HepG2 (cell line): Measurements from ENCODE around the gene CREB1. TPM values are rescaled to one million over a fixed set of nuclear protein-coding genes. Genes with fewer than 3 reads are reported as not detected.

ENCODE experiments used
- ARID2 ChIP-seq: sonication (generic); formaldehyde crosslinking; IDR thresholded peaks from 2 replicates; pipeline ENCODE4 v1.8.1; 2022; ENCODE audit warnings: mild to moderate bottlenecking, missing genetic modification reagents, borderline replicate concordance
- BCL3 ChIP-seq: sonication (generic); formaldehyde crosslinking; IDR thresholded peaks from 2 replicates; pipeline ENCODE4 v1.5.1; 2020; ENCODE audit warnings: mild to moderate bottlenecking, missing genetic modification reagents, moderate library complexity
- CBX5 ChIP-seq: sonication (generic); formaldehyde crosslinking; IDR thresholded peaks from 2 replicates; pipeline ENCODE4 v1.4.0; 2020; ENCODE audit warnings: missing genetic modification reagents, borderline replicate concordance
- CENPBD1 ChIP-seq: sonication (generic); formaldehyde crosslinking; IDR thresholded peaks from 2 replicates; pipeline ENCODE4 v1.8.0; 2022; ENCODE audit warnings: missing genetic modification reagents, low read depth, mild to moderate bottlenecking, borderline replicate concordance
- JDP2 ChIP-seq: sonication (generic); formaldehyde crosslinking; IDR thresholded peaks from 2 replicates; pipeline ENCODE4 v1.8.1; 2022; ENCODE audit warnings: missing genetic modification reagents, borderline replicate concordance
- JUND ChIP-seq: sonication (generic); formaldehyde crosslinking; IDR thresholded peaks from 2 replicates; pipeline ENCODE4 v1.8.0; 2022; ENCODE audit warnings: mild to moderate bottlenecking, missing genetic modification reagents
- MAFG ChIP-seq: sonication (generic); formaldehyde crosslinking; IDR thresholded peaks from 2 replicates; pipeline ENCODE4 v1.5.1; 2020; ENCODE audit warnings: mild to moderate bottlenecking, missing genetic modification reagents
- NFATC3 ChIP-seq: sonication (generic); formaldehyde crosslinking; IDR thresholded peaks from 2 replicates; pipeline ENCODE4 v1.5.1; 2020; ENCODE audit warnings: mild to moderate bottlenecking, missing genetic modification reagents
- SP4 ChIP-seq: sonication (generic); formaldehyde crosslinking; IDR thresholded peaks from 2 replicates; pipeline ENCODE4 v1.8.1; 2023; ENCODE audit warnings: mild to moderate bottlenecking, missing genetic modification reagents
- TCF7L2 ChIP-seq: IDR thresholded peaks from 2 replicates; pipeline ENCODE4 v1.6.1; 2011; ENCODE audit warnings: mild to moderate bottlenecking, low read depth, low read length, moderate library complexity
- XRCC5 ChIP-seq: fragments of 200-400 bp; formaldehyde crosslinking; optimal IDR thresholded peaks from 2 replicates; pipeline ENCODE3; 2017; ENCODE audit warnings: mild to moderate bottlenecking, low read length
- ZBTB49 ChIP-seq: sonication (generic); formaldehyde crosslinking; IDR thresholded peaks from 2 replicates; pipeline ENCODE4 v1.4.0; 2020; ENCODE audit warnings: missing genetic modification reagents, borderline replicate concordance
- ZFP36L1 ChIP-seq: sonication (generic); formaldehyde crosslinking; IDR thresholded peaks from 2 replicates; pipeline ENCODE4 v1.8.0; 2022; ENCODE audit warnings: mild to moderate bottlenecking, missing genetic modification reagents, moderate library complexity
- ZFP37 ChIP-seq: sonication (generic); formaldehyde crosslinking; IDR thresholded peaks from 2 replicates; pipeline ENCODE4 v1.4.0; 2020; ENCODE audit warnings: missing genetic modification reagents, borderline replicate concordance
- ZNF282 ChIP-seq: fragments of 450-650 bp; IDR thresholded peaks from 2 replicates; pipeline ENCODE4 v1.6.1; 2018; ENCODE audit not compliant: partially characterized antibody
- ZNF547 ChIP-seq: sonication (generic); formaldehyde crosslinking; IDR thresholded peaks from 2 replicates; pipeline ENCODE4 v1.5.1; 2020; ENCODE audit warnings: mild to moderate bottlenecking, missing genetic modification reagents
- ZNF674 ChIP-seq: sonication (generic); formaldehyde crosslinking; IDR thresholded peaks from 2 replicates; pipeline ENCODE4 v1.5.0; 2020; ENCODE audit warnings: low read depth, mild to moderate bottlenecking, missing genetic modification reagents
- ZNF788 ChIP-seq: sonication (generic); formaldehyde crosslinking; IDR thresholded peaks from 2 replicates; pipeline ENCODE4 v1.5.0; 2020; ENCODE audit warnings: mild to moderate bottlenecking, missing genetic modification reagents, borderline replicate concordance
- ZNF850 ChIP-seq: sonication (generic); formaldehyde crosslinking; conservative IDR thresholded peaks from 2 replicates; pipeline ENCODE4 v1.9.0; 2021; ENCODE audit warnings: mild to moderate bottlenecking, missing genetic modification reagents
- polyA plus RNA-seq, 8 experiments: library from polyadenylated mRNA; depleted of rRNA in 3 of 8; stranded (reverse) in 7 of 8; unstranded in 1 of 8; fragments of >200 nt; fragmentation: Illumina TruSeq in 4 of 8; extraction: Trizol in 4 of 8; gene quantifications; 2 replicates each; pipeline versions ENCODE4 v1.2.1 to v1.2.3, GENCODE V29; 2011 to 2016; ENCODE audit warnings: low read depth in 4 of 8, missing spikeins in 1 of 8, mixed read lengths in 1 of 8; ENCODE audit not compliant: insufficient read depth in 1 of 8
- total RNA-seq, 5 experiments: library from RNA; depleted of rRNA; stranded (reverse); fragments of >200 nt; fragmentation: Illumina TruSeq; extraction: Trizol; gene quantifications; 2 replicates each; pipeline ENCODE4 v1.2.3, GENCODE V29; 2016; ENCODE audit warnings: low read depth in 1 of 5
- TF ChIP-seq, protein P1 (sequence below): IDR thresholded peaks from 2 replicates; pipeline ENCODE4 v1.6.1; 2016; ENCODE audit warnings: low read depth, borderline replicate concordance
- TF ChIP-seq, protein P2 (sequence below): sonication (generic); formaldehyde crosslinking; IDR thresholded peaks from 2 replicates; pipeline ENCODE4 v1.8.0; 2022; ENCODE audit warnings: mild to moderate bottlenecking, missing genetic modification reagents; ENCODE audit not compliant: insufficient replicate concordance
- TF ChIP-seq, protein P3 (sequence below): sonication (generic); formaldehyde crosslinking; IDR thresholded peaks from 2 replicates; pipeline ENCODE4 v1.4.0; 2020; ENCODE audit warnings: low read depth, mild to moderate bottlenecking, missing genetic modification reagents

Gene CREB1
- total and polyA plus RNA-seq, 2 of the 13 experiments (the other 11 are each of a cell fraction or from before 2014, with no cell fraction given): 51.8 to 51.9 TPM

DNA sequence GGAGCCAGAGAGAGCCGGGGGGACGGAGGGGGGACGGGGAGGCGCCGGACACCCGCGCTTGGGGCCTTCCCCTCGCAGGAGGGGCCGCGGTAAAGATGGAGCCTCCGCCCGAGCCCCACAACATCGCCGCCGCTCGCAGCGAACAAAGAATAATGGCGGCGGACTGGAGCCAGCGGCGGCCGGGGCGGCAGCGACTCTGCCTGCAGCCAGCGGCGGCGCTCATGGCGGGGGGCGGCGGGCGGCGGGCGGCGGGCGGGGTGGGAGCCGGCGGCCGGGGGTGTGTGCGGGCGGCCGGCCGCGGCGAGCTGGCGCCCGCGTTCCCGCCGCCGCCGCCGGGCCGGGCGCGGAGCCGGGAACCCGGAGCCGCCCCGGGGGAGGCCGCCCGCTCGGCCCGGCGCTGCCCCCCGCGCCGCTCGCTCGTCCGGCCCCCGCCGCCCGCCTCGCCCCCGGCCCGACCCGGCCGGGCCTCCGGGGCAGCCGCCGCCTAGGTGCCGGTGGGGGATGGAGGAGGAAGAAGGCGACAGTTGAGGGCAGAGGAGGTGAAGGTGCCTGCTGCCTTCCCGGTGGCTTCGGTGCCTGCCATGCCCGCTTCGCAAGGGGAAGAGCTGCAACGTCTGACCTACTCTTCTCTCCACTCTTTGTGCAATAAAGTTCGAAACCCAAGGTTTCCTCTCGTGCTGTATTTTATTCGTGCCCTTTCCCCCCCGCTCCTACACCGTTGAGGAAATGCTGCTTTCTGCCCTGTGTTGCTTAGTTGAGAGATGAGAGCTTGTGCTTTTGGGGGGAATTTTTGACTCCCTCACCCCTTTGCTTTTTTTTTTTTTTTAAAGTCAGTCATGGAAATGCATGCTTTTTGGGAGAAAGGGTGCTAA is 634 bp downstream of the CREB1 start (continued):
- peak; percentile 45; the same call in 1 of the 2 replicates for TF ChIP-seq CENPBD1 (CRISPR knock-in tag)
- no peak for TF ChIP-seq JUND
- no peak for TF ChIP-seq BCL3 (CRISPR knock-in tag)
- TF ChIP-seq JDP2 (CRISPR knock-in tag): no peak
- no peak for TF ChIP-seq NFATC3
- TF ChIP-seq CBX5 (CRISPR knock-in tag): peak; percentile 3; the same call in 1 of the 2 replicates
- TF ChIP-seq, protein P1, sequence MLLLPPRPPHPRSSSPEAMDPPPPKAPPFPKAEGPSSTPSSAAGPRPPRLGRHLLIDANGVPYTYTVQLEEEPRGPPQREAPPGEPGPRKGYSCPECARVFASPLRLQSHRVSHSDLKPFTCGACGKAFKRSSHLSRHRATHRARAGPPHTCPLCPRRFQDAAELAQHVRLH (CRISPR knock-in tag): no peak
- peak; percentile 45 for TF ChIP-seq ZNF282
- TF ChIP-seq ZNF788 (CRISPR knock-in tag): no peak
- no peak for TF ChIP-seq SP4
- no peak for TF ChIP-seq ZNF674
- TF ChIP-seq MAFG: no peak
- no peak for TF ChIP-seq ZNF547 (CRISPR knock-in tag)
- TF ChIP-seq, protein P2, sequence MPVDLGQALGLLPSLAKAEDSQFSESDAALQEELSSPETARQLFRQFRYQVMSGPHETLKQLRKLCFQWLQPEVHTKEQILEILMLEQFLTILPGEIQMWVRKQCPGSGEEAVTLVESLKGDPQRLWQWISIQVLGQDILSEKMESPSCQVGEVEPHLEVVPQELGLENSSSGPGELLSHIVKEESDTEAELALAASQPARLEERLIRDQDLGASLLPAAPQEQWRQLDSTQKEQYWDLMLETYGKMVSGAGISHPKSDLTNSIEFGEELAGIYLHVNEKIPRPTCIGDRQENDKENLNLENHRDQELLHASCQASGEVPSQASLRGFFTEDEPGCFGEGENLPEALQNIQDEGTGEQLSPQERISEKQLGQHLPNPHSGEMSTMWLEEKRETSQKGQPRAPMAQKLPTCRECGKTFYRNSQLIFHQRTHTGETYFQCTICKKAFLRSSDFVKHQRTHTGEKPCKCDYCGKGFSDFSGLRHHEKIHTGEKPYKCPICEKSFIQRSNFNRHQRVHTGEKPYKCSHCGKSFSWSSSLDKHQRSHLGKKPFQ (CRISPR knock-in tag): peak; percentile 21
- TF ChIP-seq ZNF850: no peak
- no peak for TF ChIP-seq ZBTB49 (CRISPR knock-in tag)
- no peak for TF ChIP-seq XRCC5
- TF ChIP-seq, protein P3, sequence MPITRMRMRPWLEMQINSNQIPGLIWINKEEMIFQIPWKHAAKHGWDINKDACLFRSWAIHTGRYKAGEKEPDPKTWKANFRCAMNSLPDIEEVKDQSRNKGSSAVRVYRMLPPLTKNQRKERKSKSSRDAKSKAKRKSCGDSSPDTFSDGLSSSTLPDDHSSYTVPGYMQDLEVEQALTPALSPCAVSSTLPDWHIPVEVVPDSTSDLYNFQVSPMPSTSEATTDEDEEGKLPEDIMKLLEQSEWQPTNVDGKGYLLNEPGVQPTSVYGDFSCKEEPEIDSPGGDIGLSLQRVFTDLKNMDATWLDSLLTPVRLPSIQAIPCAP (CRISPR knock-in tag): no peak
- no peak for TF ChIP-seq ZFP37 (CRISPR knock-in tag)
- no peak for TF ChIP-seq TCF7L2
- no peak for TF ChIP-seq ZFP36L1 (CRISPR knock-in tag)
- 0 out of 2 replicates have a peak, but pooled peaks have one; percentile 1 for TF ChIP-seq ARID2 (CRISPR knock-in tag)
